Neutrophil (primary cell): ENCODE results near the gene TSSK1B.

Source experiments
- H3K27ac ChIP-seq: fragments of 200-600 bp; sonication (generic); 2 replicates; pipeline ENCODE4 v1.5.1; 2016; ENCODE audit warnings: mild to moderate bottlenecking, moderate library complexity
- H3K27me3 ChIP-seq: fragments of 200-600 bp; sonication (generic); 2 replicates; pipeline ENCODE4 v1.6.0; 2016; ENCODE audit warnings: mild to moderate bottlenecking
- H3K36me3 ChIP-seq: fragments of 200-600 bp; sonication (generic); 2 replicates; pipeline ENCODE4 v1.5.1; 2017
- H3K4me1 ChIP-seq, 2 experiments: fragments of 200-600 bp in 1 of 2; sonication (generic) in 1 of 2; 1 replicate in 1 of 2; 2 replicates in 1 of 2; pipeline versions ENCODE4 v1.5.1 to v1.6.1; 2013 to 2016; ENCODE audit warnings: low read depth in 1 of 2, low read length in 1 of 2, mild to moderate bottlenecking in 1 of 2, moderate library complexity in 1 of 2; ENCODE audit not compliant: control insufficient read depth in 1 of 2, insufficient read depth in 1 of 2
- H3K4me3 ChIP-seq, 2 experiments: fragments of 200-600 bp in 1 of 2; sonication (generic) in 1 of 2; 1 replicate in 1 of 2; 2 replicates in 1 of 2; pipeline ENCODE4 v1.5.1; 2013 to 2016; ENCODE audit warnings: low read depth in 1 of 2, low read length in 1 of 2, mild to moderate bottlenecking in 1 of 2, moderate library complexity in 1 of 2
- H3K9me3 ChIP-seq: fragments of 200-600 bp; sonication (generic); 2 replicates; pipeline ENCODE4 v1.5.1; 2016
- TF ChIP-seq, protein P1 (sequence below): fragments of 200-600 bp; sonication (generic); IDR thresholded peaks from 2 replicates; pipeline ENCODE4 v1.5.1; 2016; ENCODE audit warnings: antibody characterized with exemption

Gene TSSK1B

DNA sequence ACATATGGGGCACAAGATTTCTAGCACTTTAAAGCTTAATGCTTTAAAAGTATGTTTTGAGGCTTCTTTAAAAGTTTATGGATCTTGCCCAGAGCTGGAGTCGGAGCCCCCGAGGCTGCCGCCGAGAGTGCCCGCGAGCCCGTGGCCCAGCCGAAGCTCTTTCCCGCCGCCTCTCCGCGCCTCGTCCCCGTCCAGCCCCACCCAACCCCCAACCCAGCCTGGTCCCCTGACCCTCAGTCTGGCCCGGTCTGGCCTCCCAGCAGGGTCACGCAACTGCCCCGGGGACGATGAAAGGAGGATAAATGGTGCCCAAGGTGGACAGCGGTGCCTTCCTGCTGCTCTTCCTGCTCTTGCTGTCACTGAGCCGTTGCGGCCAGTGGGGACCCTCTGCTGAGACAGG lies 1.7 kb downstream of the TSSK1B start:
- no peaks in the 10 kb centered on the region for H3K9me3 ChIP-seq
- no peaks in the 10 kb centered on the region for H3K36me3 ChIP-seq
- TF ChIP-seq, protein P1, sequence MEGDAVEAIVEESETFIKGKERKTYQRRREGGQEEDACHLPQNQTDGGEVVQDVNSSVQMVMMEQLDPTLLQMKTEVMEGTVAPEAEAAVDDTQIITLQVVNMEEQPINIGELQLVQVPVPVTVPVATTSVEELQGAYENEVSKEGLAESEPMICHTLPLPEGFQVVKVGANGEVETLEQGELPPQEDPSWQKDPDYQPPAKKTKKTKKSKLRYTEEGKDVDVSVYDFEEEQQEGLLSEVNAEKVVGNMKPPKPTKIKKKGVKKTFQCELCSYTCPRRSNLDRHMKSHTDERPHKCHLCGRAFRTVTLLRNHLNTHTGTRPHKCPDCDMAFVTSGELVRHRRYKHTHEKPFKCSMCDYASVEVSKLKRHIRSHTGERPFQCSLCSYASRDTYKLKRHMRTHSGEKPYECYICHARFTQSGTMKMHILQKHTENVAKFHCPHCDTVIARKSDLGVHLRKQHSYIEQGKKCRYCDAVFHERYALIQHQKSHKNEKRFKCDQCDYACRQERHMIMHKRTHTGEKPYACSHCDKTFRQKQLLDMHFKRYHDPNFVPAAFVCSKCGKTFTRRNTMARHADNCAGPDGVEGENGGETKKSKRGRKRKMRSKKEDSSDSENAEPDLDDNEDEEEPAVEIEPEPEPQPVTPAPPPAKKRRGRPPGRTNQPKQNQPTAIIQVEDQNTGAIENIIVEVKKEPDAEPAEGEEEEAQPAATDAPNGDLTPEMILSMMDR: no peak
- peaks cover 26% of the 10 kb centered on the region for H3K27me3 ChIP-seq
- H3K27ac ChIP-seq: no peak overlapping the region
- H3K4me3 ChIP-seq: no peak overlapping the region
- H3K4me1 ChIP-seq: no peaks in the 10 kb centered on the region

DNA sequence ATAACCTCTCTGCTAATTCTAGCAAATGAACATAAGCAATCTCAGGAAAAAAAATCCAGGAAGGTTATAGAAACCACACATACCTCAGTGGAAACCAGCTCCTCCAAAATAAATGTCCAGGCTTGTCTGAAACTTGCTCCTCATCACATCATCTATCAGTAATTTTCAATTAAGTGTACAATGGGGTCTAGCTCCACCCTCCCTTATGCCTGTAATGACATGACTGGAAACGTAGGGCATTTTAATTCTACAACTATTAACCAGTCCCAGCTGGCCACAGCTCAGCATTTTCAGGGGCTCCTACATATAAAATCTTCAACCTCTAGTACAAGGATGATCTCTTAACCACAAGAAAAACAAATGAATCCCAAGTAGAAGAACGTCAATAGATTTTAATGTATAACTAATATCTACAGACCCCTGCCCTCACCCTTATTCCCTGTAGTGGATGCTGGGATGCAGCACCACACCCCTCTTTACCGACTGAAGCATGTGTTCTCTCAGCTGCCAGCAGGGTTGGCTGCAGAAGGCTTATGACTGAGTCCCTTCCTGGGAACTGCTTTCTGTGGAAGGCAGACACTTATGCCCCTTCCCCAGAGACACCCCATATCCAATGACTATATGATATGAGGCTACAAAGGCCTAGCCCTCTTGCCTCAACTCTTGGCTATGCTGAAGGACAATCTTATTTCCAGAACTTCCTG lies 6.8 kb downstream of the TSSK1B start:
- H3K27ac ChIP-seq: no peak overlapping the region
- TF ChIP-seq, protein P1: no peak
- no peaks in the 10 kb centered on the region for H3K36me3 ChIP-seq
- no peaks in the 10 kb centered on the region for H3K4me1 ChIP-seq
- peaks cover 24% of the 10 kb centered on the region for H3K27me3 ChIP-seq
- no peak overlapping the region for H3K4me3 ChIP-seq
- H3K9me3 ChIP-seq: no peaks in the 10 kb centered on the region

DNA sequence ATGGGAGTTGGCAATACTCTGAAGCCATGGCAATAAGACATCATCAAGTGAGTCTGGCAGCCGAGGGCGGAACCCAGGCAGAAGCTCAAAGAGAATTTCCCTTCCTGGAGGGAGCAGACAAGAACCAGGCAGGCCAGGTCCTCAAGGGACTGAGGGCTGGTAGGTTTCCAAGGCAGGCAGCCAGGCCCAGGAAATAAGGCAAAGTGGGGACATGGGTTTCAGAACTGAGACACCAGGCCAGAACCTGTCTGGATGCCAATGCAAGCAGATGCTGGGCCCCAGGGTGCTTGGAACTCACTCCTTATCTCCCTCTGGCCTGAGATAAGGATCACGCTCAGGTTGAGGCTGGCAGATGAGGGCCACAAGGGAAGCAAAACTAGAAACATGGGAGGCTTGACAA lies 8.9 kb downstream of the TSSK1B start:
- Histone ChIP-seq H3K9me3 (no peaks in the 10 kb centered on the region), H3K4me3 (no peak overlapping the region), H3K4me1 (no peaks in the 10 kb centered on the region), H3K27me3 (peaks cover 31% of the 10 kb centered on the region), H3K36me3 (no peaks in the 10 kb centered on the region), H3K27ac (no peak overlapping the region)
- TF ChIP-seq, protein P1: no peak

DNA sequence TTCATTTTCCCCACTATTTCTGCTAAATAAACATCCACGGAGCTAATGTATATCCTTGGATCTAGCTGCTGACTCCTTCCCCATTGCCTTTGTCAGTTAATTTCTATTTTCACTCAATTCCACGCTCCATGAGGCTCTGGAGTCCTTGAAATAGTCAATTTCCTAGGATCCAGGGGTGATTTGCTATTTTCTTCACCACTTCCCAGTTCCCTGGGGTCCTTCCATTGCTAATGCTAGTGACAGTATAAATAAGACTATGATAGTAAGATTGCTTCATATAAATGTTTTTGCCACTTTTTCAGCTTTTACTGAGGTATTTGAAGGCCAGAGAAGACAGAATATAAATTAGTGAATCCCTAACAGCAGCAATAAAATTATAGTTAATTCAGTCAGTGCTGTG lies 13.1 kb downstream of the TSSK1B start:
- H3K36me3 ChIP-seq: no peaks in the 10 kb centered on the region
- no peaks in the 10 kb centered on the region for H3K9me3 ChIP-seq
- TF ChIP-seq, protein P1: no peak
- H3K27me3 ChIP-seq: peaks cover 12% of the 10 kb centered on the region
- no peaks in the 10 kb centered on the region for H3K4me1 ChIP-seq
- H3K4me3 ChIP-seq: no peak overlapping the region
- no peak overlapping the region for H3K27ac ChIP-seq

DNA sequence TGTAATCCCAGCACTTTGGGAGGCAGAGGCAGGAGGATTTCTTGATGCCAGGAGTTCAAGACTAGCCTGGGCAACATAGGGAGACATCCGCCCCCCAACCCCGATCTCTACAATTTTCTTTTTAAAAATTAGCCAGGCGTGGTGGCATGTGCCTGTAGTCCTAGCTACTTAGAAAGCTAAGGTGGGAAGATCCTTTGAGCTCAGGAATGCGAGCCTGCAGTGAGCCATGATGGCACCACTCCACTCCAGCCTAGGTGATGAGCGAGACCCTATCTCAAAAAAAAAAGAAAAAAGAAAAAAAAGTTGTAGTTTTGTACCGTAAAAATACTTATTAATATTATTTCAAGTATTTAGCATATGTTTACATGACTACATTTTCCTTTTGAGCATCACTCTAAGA lies 29.3 kb downstream of the TSSK1B start:
- Histone ChIP-seq H3K4me1 (no peaks in the 10 kb centered on the region), H3K27me3 (peaks cover 53% of the 10 kb centered on the region)

More for the DNA sequence above, 29.3 kb downstream of the TSSK1B start:
- no peaks in the 10 kb centered on the region for H3K9me3 ChIP-seq
- H3K36me3 ChIP-seq: no peaks in the 10 kb centered on the region
- TF ChIP-seq, protein P1: no peak
- no peak overlapping the region for H3K27ac ChIP-seq
- H3K4me3 ChIP-seq: no peak overlapping the region
